ENCODE results near the gene PSAP.

DNA sequence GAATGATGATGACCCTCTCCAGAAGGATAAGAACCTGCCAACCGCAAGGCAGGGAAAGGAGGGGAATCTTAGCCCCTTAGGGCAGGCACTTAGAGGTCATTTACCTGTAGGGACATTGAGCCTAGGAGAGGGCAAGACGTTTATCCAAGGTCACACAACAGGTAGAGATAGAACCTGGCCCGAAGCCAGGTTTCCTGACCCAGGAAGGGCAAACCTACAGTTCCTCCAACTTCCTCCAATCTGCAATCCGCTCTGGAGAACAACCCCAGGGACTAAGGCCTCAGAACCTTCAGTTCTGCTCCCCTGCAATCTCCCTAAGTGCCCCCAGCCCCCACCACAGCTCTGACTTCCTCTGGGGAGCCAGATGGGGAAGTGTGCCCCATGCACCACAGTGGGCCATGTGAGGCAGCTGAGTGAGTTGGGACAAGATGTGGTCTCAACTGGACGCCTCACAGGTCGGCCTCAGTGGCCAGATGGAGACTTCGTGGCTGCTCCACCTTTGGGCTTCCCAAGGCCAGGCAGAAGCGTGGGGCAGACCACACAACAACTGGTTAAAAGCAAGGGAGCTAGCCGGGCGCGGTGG, 1.4 kb upstream of the PSAP start:
- TF ChIP-seq POLR2AphosphoS5 (IDR thresholded peaks at IDR 0.05; ENCODE audit: low read depth) (no peak), REST (IDR thresholded peaks at IDR 0.05; ENCODE audit: unreplicated experiment) (no peak), ZNF114 (CRISPR knock-in tag; IDR thresholded peaks at IDR 0.05) (no peak)
- TF ChIP-seq, protein P1, sequence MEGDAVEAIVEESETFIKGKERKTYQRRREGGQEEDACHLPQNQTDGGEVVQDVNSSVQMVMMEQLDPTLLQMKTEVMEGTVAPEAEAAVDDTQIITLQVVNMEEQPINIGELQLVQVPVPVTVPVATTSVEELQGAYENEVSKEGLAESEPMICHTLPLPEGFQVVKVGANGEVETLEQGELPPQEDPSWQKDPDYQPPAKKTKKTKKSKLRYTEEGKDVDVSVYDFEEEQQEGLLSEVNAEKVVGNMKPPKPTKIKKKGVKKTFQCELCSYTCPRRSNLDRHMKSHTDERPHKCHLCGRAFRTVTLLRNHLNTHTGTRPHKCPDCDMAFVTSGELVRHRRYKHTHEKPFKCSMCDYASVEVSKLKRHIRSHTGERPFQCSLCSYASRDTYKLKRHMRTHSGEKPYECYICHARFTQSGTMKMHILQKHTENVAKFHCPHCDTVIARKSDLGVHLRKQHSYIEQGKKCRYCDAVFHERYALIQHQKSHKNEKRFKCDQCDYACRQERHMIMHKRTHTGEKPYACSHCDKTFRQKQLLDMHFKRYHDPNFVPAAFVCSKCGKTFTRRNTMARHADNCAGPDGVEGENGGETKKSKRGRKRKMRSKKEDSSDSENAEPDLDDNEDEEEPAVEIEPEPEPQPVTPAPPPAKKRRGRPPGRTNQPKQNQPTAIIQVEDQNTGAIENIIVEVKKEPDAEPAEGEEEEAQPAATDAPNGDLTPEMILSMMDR (conservative IDR thresholded peaks at IDR 0.05; ENCODE audit: low read depth in 2 of 2), result no peak
